Upper lobe of left lung (tissue), 4 donors: ENCODE data around the gene DLG5.

Source experiments
- EP300 ChIP-seq, 4 donors: sonication (generic); formaldehyde crosslinking; IDR thresholded peaks; one replicate each; pipeline ENCODE4 v1.5.1; 2017; ENCODE audit warnings: antibody characterized with exemption in 4 of 4, control low read depth in 2 of 4
- POLR2A ChIP-seq, 4 donors: fragments of 450-650 bp; IDR thresholded peaks; one replicate each; pipeline ENCODE4 v1.5.1; 2016 to 2017; ENCODE audit warnings: antibody characterized with exemption in 4 of 4, mild to moderate bottlenecking in 2 of 4
- TF ChIP-seq, protein P1 (sequence below), 6 experiments: fragments of 450-650 bp in 4 of 6; fragments of 200-600 bp in 2 of 6; sonication (generic) in 2 of 6; IDR thresholded peaks; one replicate each; pipeline ENCODE4 v1.5.1; 2016 to 2019; ENCODE audit warnings: antibody characterized with exemption in 6 of 6

DNA sequence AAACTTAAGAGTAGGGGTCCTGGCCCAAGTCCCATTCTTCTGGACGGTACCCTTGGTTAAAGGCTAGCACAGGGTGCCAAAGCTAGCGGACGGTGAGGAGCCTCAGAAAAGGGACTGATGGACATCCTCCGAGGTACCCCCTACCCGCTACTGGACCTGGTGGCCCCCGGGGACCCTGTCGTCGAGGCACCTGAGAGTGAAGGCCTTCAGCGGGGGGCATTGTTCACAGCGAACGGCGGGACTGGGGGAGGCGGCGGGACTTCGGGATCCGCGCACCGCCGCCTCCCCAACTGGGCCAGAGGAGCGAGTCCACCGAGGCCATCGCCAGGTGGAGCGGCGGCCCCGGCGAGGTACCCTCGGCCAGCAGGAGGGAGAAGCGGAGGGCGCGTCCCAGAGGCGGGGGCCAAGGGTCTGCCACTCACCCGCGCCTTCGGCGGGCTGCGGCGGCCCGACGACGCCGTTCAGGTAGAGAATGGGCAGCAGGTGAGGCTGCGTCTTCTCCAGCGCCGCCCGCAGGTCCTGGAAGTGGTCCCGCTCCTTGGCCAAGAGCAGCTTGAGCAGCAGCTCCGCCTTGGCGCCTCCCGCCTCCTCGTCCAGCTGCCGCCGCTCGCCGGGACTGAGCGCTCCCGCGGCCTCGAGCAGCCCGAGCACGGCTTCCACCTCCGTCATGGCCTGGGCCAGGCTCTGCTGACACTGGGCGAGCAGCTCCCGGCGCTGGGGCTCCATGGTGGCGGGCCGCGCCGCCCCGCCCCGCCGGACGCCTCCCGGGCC, 575 bp downstream of the DLG5 start:
- TF ChIP-seq, protein P1, sequence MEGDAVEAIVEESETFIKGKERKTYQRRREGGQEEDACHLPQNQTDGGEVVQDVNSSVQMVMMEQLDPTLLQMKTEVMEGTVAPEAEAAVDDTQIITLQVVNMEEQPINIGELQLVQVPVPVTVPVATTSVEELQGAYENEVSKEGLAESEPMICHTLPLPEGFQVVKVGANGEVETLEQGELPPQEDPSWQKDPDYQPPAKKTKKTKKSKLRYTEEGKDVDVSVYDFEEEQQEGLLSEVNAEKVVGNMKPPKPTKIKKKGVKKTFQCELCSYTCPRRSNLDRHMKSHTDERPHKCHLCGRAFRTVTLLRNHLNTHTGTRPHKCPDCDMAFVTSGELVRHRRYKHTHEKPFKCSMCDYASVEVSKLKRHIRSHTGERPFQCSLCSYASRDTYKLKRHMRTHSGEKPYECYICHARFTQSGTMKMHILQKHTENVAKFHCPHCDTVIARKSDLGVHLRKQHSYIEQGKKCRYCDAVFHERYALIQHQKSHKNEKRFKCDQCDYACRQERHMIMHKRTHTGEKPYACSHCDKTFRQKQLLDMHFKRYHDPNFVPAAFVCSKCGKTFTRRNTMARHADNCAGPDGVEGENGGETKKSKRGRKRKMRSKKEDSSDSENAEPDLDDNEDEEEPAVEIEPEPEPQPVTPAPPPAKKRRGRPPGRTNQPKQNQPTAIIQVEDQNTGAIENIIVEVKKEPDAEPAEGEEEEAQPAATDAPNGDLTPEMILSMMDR (IDR thresholded peaks at IDR 0.05) = peak in 1 of 6 experiments; percentile 19
- TF ChIP-seq EP300 (IDR thresholded peaks at IDR 0.05) = no peak
- TF ChIP-seq POLR2A (IDR thresholded peaks at IDR 0.05) = no peak
